NCI-H1092 (cell line): Measurements from ENCODE around the gene ARFRP1.

Experiments
- DNase-seq: peaks from one replicate; lab custom pipeline; 2025; lab: John Stamatoyannopoulos, UW

Gene ARFRP1

GRCh38 chr20:63690898-63691710, 16.7 kb downstream of the ARFRP1 start:
- DNase-seq: no peak

DNA sequence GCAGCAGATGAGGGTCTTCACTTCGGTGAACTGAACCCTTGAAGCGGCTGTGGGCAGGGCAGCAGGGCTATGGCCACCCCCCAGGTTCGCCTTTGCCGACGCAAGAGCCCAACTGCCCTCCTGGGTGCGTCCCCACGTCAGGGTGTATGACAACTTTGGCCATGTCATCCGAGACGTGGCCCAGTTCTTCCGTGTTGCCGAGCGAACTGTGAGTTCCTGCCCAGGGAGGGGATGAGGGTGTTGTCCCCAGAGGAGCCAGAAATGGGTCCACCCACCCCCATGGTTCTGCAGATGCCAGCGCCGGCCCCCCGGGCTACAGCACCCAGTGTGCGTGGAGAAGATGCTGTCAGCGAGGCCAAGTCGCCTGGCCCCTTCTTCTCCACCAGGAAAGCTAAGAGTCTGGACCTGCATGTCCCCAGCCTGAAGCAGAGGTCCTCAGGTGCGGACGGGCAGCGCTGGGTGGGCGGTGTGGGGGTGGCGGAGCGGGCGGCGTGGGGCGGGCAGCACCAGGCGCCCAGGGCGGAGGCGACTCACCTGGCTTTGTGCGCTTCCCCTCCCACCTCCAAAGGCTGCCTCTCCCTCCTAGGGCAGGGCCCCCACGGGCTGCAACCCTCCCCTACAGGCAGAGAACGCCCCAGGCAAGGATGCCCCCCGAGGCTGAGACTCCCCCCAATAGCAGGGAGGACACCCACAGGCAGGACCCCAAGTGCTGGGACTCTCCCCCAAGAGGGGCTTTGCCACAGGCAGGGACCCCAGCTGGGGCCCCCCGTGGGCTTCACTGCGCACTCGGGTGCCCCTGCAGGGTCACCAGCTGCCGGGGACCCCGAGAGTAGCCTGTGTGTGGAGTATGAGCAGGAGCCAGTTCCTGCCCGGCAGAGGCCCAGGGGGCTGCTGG, 17.5 kb downstream of the ARFRP1 start:
- no peak for DNase-seq

DNA sequence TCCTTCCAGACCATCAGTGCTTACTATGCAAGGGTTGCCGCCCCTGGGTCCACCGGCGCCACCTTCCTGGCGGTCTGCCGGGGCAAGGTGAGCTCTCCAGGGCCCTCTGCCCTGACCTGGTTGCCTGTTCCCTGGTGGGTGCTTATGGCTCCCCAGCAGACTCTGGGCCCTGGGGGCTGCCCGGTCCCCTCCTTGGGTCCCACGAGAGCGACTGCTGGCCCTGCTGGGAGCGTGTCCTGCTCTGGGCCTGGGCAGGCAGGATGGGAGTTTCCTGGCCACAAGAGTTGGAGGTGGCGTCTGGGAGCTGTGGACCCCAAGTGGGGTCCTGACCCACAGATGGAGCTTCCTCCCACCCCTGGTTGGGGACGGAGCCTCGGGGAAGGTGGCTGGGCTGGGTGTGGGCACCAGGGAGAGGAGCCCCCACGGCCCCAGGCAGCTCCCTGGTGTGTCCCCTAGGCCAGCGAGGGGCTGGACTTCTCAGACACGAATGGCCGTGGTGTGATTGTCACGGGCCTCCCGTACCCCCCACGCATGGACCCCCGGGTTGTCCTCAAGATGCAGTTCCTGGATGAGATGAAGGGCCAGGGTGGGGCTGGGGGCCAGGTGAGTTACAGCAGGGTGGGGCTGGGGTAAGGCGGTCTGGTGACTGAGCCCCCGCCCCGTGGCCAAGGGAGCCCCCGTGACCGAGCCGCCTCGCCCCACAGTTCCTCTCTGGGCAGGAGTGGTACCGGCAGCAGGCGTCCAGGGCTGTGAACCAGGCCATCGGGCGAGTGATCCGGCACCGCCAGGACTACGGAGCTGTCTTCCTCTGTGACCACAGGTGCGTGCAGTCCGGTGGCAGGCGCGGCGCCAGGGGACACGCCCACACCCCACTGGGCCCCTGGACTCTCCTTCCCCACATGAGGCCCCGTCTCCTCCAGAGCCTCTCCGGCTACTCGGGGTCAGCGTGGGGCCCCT, 18.5 kb downstream of the ARFRP1 start:
- DNase-seq: no peak

DNA sequence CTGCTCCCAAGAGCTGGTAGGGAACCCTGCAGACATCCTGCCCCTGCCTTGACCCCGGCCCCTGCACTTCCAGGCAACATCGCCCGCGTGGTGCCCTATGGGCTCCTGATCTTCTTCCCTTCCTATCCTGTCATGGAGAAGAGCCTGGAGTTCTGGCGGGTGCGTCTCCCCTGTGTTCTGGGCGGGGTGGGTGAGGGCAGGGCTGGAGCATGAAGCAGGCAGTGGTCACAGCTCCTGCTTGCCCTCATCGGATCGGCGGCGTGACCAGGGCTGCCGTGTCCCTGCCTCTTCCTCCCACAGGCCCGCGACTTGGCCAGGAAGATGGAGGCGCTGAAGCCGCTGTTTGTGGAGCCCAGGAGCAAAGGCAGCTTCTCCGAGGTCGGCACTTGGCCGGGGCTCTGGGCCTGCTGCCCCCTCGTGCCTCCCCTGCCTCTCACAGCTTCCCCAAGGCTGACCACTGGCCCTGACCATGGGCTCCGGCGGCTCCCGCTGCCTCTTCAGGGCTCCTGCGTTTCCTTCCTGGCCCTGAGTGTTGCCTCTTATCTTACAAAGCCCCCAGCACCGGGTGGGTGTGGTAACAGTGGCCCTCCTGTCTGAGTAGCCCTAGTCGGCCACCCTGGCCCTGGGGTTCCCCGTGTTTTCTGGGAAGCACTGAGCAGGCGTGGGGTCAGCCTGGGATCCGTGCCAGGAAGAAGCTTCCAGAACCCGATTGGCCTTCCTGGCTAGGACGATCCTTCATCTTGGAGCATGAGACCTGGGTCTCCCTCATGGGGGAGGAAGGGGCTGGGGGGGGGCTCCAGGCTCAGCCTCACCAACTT, 19.3 kb downstream of the ARFRP1 start:
- DNase-seq: no peak

GRCh38 chr20:63687419-63688178, 20.2 kb downstream of the ARFRP1 start:
- no peak for DNase-seq

DNA sequence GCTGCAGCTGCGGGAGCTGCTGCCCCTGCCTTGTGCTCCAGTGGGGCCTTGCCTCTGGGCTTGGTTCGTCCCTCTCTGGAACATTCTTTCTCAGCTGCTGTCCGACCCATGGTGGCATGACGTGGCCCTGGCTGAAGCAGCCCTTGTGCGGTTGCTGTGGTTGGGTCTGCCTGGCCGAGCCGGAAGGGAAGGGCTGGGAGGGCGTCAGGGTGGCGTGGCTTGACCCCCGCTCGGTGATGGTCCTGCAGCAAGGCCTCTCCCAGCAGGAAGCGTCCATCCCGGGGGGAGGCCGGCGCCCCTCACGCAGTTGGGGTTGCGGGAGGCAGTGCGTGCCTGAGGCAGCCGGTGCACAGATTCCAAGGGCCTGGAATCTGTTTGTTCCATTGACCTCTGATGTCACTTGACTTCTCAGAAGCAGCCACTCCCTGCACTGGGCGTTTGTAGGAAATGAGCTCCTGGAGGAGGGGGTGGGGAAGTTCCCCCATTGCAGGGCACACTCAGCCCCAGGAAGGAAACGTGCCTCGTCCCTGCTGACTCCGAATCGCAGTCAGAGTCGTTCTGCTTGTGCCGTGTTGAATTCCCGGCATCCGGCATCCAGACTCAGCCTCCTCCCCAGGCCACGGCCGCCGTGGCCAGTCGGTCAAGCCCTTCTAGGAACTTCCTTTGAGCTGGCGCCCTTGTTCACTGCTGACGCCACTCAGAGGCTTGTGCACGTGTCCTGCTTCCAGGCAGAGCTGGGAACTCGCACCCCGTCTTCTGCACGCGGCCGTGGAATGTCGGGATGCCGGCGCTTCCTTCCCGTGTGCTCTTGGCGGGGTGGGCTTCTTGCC, 21.1 kb downstream of the ARFRP1 start:
- DNase-seq: no peak

- no peak for DNase-seq
Observed at GRCh38 chr20:63686094-63686491, 21.7 kb downstream of the ARFRP1 start.

DNA sequence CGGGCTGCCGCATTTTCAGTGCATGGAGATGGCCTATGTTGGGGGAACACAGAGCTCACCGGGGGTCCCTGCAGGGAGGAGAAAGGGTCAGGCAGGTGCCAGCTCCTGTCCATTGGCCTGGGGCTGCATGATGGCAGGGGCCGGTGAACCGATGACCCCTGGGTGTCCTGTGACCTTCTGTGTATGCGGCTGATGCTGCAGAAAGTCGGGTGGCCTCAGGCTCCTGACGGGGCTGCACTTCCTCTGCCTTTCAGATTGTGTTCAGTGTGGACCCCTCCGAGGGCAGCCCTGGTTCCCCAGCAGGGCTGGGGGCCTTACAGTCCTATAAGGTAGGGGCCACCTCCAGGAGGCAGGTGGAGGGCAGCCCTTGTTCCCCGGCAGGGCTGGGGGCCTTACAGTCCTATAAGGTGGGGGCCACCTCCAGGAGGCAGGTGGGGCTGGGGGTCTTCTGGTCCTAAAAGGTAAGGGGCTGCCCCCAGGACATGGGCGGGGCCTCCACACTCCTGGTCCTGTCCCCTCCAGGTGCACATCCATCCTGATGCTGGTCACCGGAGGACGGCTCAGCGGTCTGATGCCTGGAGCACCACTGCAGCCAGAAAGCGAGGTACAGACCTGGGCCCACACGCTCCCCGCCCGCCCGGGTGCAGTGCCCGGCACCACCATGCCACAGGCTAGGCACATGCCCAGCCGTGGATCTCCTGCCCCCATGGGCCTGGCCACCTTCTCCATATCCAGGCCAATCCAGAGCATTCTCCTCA, 22.3 kb downstream of the ARFRP1 start:
- DNase-seq: no peak

GRCh38 chr20:63682384-63683139, 25.2 kb downstream of the ARFRP1 start:
- DNase-seq: no peak

- no peak for DNase-seq
Observed at GRCh38 chr20:63681609-63682142, 26.1 kb downstream of the ARFRP1 start.

GRCh38 chr20:63680857-63681608, 26.7 kb downstream of the ARFRP1 start:
- no peak for DNase-seq

DNA sequence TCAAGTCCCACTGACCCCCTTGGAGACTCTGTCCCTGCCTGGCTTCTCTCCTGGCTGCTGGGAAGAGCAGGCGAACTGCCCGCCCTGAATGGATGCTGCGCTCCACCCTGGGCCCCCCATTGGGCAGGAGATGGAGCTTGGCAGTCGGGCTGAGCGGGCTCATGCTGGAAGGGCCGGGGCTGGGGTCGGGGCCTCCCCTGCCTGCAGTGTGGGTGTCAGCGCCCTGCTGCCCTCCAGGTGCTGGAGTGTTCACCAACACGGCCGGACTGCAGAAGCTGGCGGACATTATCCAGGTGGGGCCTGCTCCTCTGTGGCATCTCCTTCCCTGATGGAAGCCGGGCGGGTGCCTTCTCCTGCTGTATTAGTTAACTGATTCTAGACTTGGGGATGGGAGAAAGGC, 27.3 kb downstream of the ARFRP1 start:
- DNase-seq: no peak

- DNase-seq: no peak
Observed at GRCh38 chr20:63679799-63680305, 27.9 kb downstream of the ARFRP1 start.

DNA sequence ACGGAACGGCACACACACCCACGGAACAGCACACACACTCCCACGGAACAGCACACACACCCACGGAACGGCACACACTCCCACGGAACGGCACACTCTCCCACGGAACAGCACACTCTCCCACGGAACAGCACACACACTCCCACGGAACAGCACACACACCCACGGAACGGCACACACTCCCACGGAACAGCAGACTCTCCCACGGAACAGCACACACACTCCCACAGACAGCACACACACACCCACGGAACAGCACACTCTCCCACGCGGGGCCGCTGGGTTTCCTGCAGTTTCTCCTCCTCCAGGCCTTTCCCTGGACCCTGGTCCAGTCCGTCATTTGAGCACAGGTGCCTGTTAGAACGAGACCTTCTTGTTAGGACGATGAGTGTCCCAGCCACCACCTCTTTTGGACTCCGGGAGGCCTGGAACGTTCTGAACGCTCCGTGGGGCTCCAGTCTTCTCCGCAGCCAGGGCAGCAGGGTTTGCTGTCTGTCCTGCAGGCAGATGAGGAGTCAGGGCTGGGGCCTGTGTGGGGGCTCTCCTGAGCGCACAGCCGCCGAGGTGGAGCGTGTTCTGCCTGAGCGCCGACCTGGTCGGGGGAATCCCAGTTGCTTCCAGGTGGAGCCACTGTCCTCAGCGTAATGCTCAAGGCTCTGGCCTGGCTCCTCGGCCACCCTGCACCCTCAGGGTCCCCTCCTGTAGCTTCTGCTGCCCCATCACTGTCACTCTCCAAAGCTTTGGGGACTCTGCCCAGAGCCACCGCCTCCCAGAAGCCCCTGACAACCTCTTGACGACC, 28.9 kb downstream of the ARFRP1 start:
- DNase-seq: no peak

DNA sequence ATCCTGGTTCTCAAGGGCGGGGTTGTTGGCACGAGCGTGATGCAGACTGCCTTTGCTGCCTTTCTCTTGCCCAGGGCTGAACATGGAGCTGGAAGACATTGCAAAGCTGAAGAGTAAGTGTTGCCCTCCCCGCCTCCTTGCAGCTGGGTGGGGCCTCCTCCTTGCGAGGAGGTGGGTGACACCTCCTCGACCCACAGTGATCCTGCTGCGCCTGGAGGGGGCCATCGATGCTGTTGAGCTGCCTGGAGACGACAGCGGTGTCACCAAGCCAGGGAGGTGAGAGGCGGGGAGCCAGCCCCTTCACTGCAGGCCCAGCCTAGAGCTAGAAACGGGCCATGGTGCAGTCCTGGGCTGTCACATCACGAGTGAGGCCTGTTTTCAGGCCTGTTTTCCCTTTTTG, 29.7 kb downstream of the ARFRP1 start:
- DNase-seq: no peak
